GM04503 (cell line): ENCODE results near the gene GPLD1.
"Not testable (repeated sequence)": the region's sequence is repeated elsewhere in the genome, so short reads cannot be mapped to it uniquely, and the experiment has no call there.

ENCODE experiments used
- DNase-seq: peaks from one replicate; pipeline ENCODE4 v3.0.0-alpha.2; 2012; ENCODE audit warnings: low read depth

The GPLD1 gene

DNA sequence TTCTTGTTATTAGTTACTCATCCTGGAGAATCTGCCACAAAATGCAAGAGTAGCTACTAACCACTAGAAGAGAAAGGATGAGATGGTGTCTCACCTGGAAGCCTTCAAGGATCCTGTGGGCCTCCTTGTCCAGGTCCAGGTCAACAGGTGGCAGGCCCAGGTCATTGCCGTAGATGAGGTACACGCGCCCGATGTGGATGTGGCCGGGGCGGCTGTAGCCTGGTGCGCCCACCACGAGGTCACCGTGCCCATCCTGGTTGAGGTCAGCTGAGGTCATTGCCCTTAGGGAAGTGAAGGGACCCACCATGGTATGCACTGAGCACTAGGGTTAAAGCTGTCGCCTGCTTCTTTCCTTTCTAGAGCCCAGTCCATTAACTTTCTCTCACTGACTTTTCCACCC lies 35.5 kb downstream of the GPLD1 start:
- no peak for DNase-seq

DNA sequence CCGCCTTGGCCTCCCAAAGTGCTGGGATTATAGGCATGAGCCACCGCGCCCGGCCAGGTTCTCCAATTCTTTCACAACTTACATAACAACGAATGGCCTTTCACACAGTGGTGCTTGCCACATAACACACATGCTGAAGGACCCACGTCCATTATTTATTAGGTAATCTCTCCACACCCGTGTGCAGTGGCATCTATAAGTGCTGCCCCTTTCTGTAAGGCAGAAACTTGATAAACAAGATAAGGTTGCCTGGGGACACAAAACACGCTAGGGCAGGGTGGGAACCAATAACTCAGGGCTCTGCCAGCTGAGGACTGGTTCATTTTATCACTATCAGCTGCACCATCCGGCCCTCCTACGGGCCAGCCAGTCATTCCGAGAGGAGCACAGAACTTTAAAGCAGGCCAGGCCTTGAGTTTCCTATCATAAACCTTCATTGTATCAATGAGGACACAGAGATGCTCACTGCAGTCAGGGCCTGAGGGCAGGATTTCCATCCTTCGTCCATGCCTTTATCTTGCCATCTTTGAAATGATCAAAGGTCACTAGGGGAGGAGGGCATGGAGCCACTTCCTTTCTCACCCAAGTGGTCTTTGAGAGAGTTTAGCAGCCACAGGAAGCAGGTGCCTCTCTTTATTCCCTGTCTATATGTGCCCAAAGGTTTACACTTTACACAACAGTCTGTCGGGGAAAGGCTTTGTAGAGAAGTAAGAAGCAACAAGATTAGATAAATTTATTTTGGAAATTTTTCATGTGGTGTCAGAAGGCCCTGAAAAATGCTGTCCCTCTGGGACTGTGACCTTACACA lies 37.6 kb downstream of the GPLD1 start:
- no peak for DNase-seq

- no peak for DNase-seq
Observed at GRCh38 chr6:24448828-24449525, 40.4 kb downstream of the GPLD1 start.

- no peak for DNase-seq
Observed at GRCh38 chr6:24448396-24448795, 41.0 kb downstream of the GPLD1 start.

DNA sequence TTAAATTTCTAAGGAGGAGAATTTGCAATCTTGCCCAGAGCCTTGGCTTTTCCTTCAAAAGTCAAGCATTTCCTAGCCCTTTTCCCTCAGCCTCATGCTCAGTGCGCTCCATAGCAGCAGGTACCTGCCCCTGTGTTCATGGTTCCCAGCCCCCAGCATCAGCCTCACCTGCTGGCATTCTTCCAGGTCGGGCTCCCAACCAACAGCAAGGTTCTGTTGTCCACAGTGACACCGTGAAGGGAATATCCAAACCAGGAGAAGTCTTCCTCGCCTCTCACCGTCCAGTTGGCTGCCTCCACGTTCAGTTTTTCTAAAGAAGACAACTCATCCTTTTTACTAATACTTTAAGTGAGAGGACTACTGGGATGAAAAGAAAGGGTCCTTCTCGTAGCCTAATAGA lies 42.7 kb downstream of the GPLD1 start:
- no peak for DNase-seq

DNA sequence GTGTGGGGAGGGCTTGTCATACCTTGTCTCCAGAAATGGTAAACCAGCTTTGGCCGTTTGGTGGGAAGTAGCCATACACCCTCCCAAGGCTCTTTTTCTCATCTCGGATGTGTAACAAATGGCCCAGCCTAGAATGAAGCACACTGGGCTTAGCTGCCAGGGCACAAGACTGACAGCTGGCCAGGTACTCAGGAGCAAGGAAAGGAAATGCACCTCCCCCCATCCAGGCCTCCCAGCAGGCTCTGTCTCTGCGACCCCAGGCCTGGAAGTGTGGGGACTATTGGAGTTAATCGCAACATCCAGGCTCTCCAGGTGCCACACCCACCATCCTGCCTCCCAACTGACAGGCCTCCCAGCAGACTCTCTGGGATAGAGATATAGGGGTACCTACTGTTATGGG lies 43.7 kb downstream of the GPLD1 start:
- no peak for DNase-seq

GRCh38 chr6:24444588-24444987 lies 44.8 kb downstream of the GPLD1 start:
- DNase-seq, result no peak

DNA sequence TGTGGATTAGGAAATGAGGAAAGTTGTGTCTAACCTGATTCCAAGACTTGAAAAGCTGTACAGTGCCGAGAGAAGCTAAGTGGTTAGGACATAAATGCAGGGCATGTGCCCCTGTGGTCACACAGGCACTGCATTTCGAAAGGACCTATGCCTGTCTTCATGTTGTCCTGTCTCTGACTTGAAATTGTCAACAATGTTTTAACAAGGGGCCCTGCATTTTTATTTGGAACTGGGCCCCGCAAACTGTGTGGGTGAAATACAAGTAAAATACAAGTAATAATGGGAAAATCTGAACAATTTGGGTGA lies 47.8 kb downstream of the GPLD1 start:
- DNase-seq, result no peak

DNA sequence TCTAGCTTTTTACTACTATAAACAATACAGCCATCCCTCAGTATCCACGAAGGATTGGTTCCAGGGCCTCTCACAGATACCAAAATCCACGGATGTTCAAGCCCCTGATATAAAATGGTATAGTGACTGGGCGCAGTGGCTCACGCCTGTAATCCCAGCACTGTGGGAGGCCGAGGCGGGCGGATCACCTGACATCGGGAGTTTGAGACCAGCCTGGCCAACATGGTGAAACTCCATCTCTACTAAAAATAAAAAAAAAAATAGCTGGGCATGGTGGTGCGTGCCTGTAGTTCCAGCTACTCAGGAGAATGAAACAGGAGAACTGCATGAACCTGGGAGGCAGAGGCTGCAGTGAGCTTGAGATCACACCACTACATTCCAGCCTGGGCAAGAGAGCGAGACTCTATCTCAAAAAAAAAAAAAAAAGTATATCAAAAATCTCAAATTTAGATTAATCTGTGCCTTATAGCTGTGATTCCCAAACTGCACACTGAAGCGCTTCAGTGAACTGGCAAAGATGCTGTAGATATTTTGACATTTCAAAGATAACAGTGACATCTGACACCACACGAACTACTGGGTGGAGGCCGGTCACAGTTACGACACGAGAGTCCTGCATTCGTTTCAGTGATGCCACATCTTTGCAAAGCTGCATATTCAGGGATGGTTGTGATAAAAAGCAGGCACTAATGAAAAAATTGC lies 48.3 kb downstream of the GPLD1 start:
- DNase-seq, result no peak

GRCh38 chr6:24439858-24440539 lies 49.4 kb downstream of the GPLD1 start:
- DNase-seq, result no peak

DNA sequence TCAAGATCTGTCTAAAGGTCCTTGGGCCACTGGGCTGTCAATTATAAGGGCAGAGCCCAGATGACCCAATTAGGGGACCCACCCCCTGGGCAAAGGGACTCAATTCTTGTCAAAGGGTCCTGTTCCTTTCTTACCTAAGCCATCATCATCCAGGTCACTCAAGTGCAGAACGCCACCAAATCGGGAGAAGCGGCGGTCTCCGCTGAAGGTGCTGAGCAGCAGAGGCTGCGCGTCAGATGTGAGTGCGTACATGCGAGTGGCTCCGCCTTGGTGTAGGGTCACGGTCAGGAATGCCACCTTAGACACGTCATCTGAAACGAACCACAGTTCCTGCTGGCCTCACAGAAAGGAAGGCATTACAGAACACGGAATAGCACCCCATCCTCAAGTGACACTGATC lies 52.4 kb downstream of the GPLD1 start:
- DNase-seq, result no peak

- DNase-seq, result no peak
Observed at GRCh38 chr6:24432611-24433010, 56.8 kb downstream of the GPLD1 start.

DNA sequence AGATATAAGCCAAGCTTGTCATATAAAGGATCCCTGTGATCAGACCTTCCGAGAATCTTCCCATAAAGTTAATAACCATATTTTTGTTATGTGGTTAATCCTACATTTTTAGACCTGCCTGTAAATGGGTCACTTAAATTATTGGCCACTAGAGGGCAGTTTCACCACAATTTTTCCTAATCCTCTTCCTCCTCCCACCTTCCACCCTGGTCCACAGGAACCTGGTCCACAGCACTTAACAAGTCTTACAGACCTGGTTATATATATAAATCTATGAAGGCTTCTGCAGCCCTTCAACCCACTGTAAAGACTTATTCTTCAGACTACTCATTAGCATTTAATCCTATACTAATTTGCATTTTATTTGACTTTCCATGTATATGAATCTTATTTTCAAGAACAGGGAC lies 58.3 kb downstream of the GPLD1 start:
- no peak for DNase-seq

DNA sequence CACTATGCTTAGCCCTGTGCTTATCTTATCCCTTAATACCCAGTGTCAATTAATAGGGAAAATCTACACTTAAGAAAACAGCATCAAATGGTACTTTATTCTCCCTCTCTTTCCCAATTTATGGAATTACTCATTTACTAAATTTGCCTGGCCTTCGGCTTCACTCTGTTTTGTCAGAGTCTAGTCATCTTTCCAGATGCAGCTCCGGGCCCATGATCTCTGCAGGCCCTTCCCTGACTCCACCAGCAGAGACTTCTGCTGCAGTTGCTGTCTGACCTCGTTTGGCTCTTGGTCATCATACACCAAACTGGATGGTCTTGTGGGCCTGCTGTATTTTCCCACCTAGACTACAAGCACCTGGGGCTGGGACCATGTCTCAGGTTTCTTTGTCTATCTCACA lies 59.3 kb downstream of the GPLD1 start:
- no peak for DNase-seq

- no peak for DNase-seq
Observed at GRCh38 chr6:24429146-24429545, 60.2 kb downstream of the GPLD1 start.

DNA sequence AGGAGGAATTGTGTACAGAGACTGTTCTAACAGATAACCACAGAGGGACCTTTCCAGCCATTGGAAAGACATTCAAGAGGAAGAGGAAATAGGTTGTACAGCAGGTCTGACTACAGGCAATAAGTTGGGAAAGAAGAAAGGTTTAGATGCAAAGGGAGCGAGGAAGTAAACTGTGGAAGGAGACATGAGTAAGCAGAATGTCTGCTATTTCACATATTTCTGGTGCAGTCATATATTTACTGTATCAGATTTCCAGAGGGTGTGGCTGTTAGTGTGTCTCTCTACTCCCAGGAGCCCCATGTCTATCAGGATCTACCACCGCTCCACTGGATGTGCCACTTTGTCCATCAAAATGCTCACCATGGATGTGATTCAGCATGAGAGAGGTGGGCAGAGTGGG lies 60.8 kb downstream of the GPLD1 start:
- no peak for DNase-seq

GRCh38 chr6:24426729-24427446 lies 62.5 kb downstream of the GPLD1 start:
- DNase-seq, result no peak

DNA sequence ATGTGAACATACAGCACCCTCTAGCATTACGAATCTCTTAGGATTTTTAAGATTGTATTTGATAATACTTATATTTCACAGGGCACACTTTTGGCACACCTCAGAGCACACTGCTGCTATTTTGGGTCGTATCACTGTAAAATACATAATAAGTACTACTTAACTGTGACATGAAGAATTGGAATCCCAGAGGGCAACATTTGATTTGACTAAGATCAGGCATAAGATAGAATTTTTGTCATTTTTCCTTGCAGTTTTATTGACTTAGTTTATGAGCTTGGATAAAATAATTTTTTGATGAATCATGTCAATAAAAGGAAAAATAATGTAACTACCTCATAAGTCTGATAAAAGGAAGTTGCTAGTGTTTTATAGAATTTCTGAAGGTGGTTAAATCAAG lies 64.3 kb downstream of the GPLD1 start:
- DNase-seq, result no peak

DNA sequence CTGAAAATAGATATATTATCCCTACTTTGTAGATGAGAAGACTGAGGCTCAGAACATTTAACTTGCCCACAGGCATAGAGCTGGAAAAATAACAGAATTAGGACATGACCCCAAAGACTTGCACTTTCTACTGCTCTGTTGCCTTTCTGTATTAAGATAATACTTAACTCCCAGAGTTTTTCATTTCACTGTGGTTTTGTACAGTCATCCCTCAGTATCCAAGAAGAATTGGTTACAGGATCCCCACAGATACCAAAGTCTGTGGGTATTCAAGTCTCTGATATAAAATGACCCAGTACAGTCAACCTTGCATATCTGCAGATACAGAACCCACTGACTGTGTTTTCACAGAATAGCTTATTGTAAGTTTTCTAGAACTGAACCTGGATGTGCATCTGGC lies 69.9 kb downstream of the GPLD1 start:
- DNase-seq, result no peak

- DNase-seq, result no peak
Observed at GRCh38 chr6:24415753-24416152, 73.6 kb downstream of the GPLD1 start.

DNA sequence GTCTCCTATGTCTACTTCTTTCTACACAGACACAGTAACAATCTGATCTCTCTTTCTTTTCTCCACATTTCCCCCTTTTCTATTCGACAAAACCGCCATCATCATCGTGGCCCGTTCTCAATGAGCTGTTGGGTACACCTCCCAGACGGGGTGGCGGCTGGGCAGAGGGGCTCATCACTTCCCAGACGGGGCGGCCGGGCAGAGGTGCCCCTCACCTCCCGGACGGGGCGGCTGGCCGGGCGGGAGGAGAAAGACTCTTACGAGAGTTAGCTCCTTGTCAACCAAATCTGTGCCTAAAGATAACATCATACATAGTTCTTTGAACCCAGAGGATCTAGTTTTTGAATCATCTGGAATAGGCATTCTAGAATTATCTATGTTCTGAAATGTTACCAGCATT lies 74.8 kb downstream of the GPLD1 start:
- not testable (repeated sequence) for DNase-seq

- DNase-seq, result no peak
Observed at GRCh38 chr6:24412294-24412693, 77.1 kb downstream of the GPLD1 start.
